GM21619 (cell line): ENCODE results near the gene OARD1.

Experiments used
- ATAC-seq: cut with Tn5 transposase; IDR thresholded peaks from one replicate; pipeline ENCODE4 v1.9.1; 2021; ENCODE audit not compliant: unreplicated experiment

The OARD1 gene

GRCh38 chr6:41075651-41076626, 3.8 kb upstream of the OARD1 start:
- ATAC-seq, result no peak

- ATAC-seq, result no peak
These were observed 2.7 kb upstream of the OARD1 start for GRCh38 chr6:41074692-41075436.

- no peak for ATAC-seq
These were observed 2.0 kb upstream of the OARD1 start for GRCh38 chr6:41073968-41074691.

GRCh38 chr6:41073203-41073967, 1.2 kb upstream of the OARD1 start:
- ATAC-seq, result peak; percentile 32

- peak; percentile 59 for ATAC-seq
These were observed 663 bp upstream of the OARD1 start, which contains the start of gene NFYA for GRCh38 chr6:41072836-41073202. TSS of gene NFYA (plus strand) at chr6:41072974. CDS start at chr6:41079090, 6,116 bp downstream.

- no peak for ATAC-seq
These were observed 644 bp downstream of the OARD1 start for GRCh38 chr6:41071501-41071922.

GRCh38 chr6:41066867-41067304, 5.3 kb downstream of the OARD1 start:
- ATAC-seq, result no peak

GRCh38 chr6:41065550-41066026, 6.6 kb downstream of the OARD1 start:
- ATAC-seq, result no peak

- no peak for ATAC-seq
These were observed 7.3 kb downstream of the OARD1 start for GRCh38 chr6:41064841-41065240.

GRCh38 chr6:41063884-41064285, 8.3 kb downstream of the OARD1 start:
- no peak for ATAC-seq

GRCh38 chr6:41062056-41062455, 10.1 kb downstream of the OARD1 start:
- no peak for ATAC-seq

GRCh38 chr6:41061196-41061726, 10.9 kb downstream of the OARD1 start:
- ATAC-seq, result no peak

- no peak for ATAC-seq
These were observed 12.6 kb downstream of the OARD1 start for GRCh38 chr6:41059556-41059955.

GRCh38 chr6:41058783-41059181, 13.4 kb downstream of the OARD1 start:
- ATAC-seq, result no peak

- ATAC-seq, result no peak
These were observed 15.2 kb downstream of the OARD1 start for GRCh38 chr6:41056768-41057490.

- ATAC-seq, result no peak
These were observed 17.0 kb downstream of the OARD1 start for GRCh38 chr6:41055149-41055548.

- ATAC-seq, result no peak
These were observed 17.6 kb downstream of the OARD1 start for GRCh38 chr6:41054511-41054910.

GRCh38 chr6:41053041-41053440, 19.1 kb downstream of the OARD1 start, which contains the start of gene APOBEC2:
TSS of gene APOBEC2 (plus strand) at chr6:41053202. CDS start at chr6:41053348, 146 bp downstream.
- no peak for ATAC-seq

GRCh38 chr6:41051873-41052272, 20.3 kb downstream of the OARD1 start:
- ATAC-seq, result no peak
